ENCODE measurements around the gene FOXJ1. TPM values are rescaled to one million over a fixed set of nuclear protein-coding genes. Genes with fewer than 3 reads are reported as not detected.

The FOXJ1 gene
- polyA plus RNA-seq, 3 donors, result 0.13 to 0.54 TPM; not detected in 1

- no peak overlapping the region for H3K27ac ChIP-seq (ENCODE audit: low read depth, low read length)
- 47 to 59% (median 51%) methylated on average over 22 of the region's 22 CpGs for WGBS, 3 donors
These were observed 5.9 kb downstream of the FOXJ1 start for GRCh38 chr17:76134911-76135809.

GRCh38 chr17:76132574-76133338 lies 8.3 kb downstream of the FOXJ1 start:
- WGBS, 3 donors, result 43 to 63% (median 61%) methylated on average over 20 to 21 of the region's 21 CpGs
- no peak overlapping the region for H3K27ac ChIP-seq (ENCODE audit: low read depth, low read length)

- H3K27ac ChIP-seq (ENCODE audit: low read depth, low read length), result no peak overlapping the region
- WGBS, 3 donors, result 58 to 73% (median 64%) methylated on average over 18 to 21 of the region's 21 CpGs
These were observed 9.1 kb downstream of the FOXJ1 start for GRCh38 chr17:76131692-76132573.

- no peak overlapping the region for H3K27ac ChIP-seq (ENCODE audit: low read depth, low read length)
- WGBS, 3 donors, result 64 to 70% (median 69%) methylated on average over 21 of the region's 21 CpGs
These were observed 9.9 kb downstream of the FOXJ1 start for GRCh38 chr17:76131051-76131691.

GRCh38 chr17:76130473-76130872 lies 10.6 kb downstream of the FOXJ1 start:
- no peak overlapping the region for H3K27ac ChIP-seq (ENCODE audit: low read depth, low read length)
- 39 to 73% (median 46%) methylated on average over 13 of the region's 13 CpGs for WGBS, 3 donors

- no peak overlapping the region for H3K27ac ChIP-seq (ENCODE audit: low read depth, low read length)
- 90 to 95% (median 94%) methylated on average over 1 of the region's 1 CpG for WGBS, 3 donors
These were observed 15.1 kb downstream of the FOXJ1 start for GRCh38 chr17:76125922-76126321.

- WGBS, 3 donors, result 85 to 94% (median 93%) methylated on average over 5 of the region's 5 CpGs
- H3K27ac ChIP-seq (ENCODE audit: low read depth, low read length), result no peak overlapping the region
These were observed 15.7 kb downstream of the FOXJ1 start for GRCh38 chr17:76125391-76125675.

GRCh38 chr17:76124582-76125390 lies 16.3 kb downstream of the FOXJ1 start:
- WGBS, 3 donors, result 87 to 90% (median 90%) methylated on average over 22 of the region's 22 CpGs

GRCh38 chr17:76123749-76124581 lies 17.1 kb downstream of the FOXJ1 start:
- no peak overlapping the region for H3K27ac ChIP-seq (ENCODE audit: low read depth, low read length)
- 68 to 85% (median 73%) methylated on average over 9 of the region's 9 CpGs for WGBS, 3 donors

More at GRCh38 chr17:76124582-76125390, 16.3 kb downstream of the FOXJ1 start:
- no peak overlapping the region for H3K27ac ChIP-seq (ENCODE audit: low read depth, low read length)

GRCh38 chr17:76123191-76123499 lies 17.9 kb downstream of the FOXJ1 start:
- no peak overlapping the region for H3K27ac ChIP-seq (ENCODE audit: low read depth, low read length)
- 71 to 79% (median 73%) methylated on average over 5 of the region's 5 CpGs for WGBS, 3 donors

- no peak overlapping the region for H3K27ac ChIP-seq (ENCODE audit: low read depth, low read length)
- WGBS, 3 donors, result 87 to 92% (median 88%) methylated on average over 23 to 24 of the region's 24 CpGs
These were observed 18.4 kb downstream of the FOXJ1 start for GRCh38 chr17:76122431-76123190.

GRCh38 chr17:76121932-76122430 lies 19.1 kb downstream of the FOXJ1 start:
- H3K27ac ChIP-seq (ENCODE audit: low read depth, low read length), result no peak overlapping the region
- WGBS, 3 donors, result 24 to 32% (median 27%) methylated on average over 34 to 42 of the region's 42 CpGs

- no peak overlapping the region for H3K27ac ChIP-seq (ENCODE audit: low read depth, low read length)
- 82 to 92% (median 91%) methylated on average over 5 of the region's 5 CpGs for whole genome bisulfite sequencing, 3 donors
These were observed 20.4 kb downstream of the FOXJ1 start for GRCh38 chr17:76120658-76121008.

GRCh38 chr17:76119409-76120371 lies 21.4 kb downstream of the FOXJ1 start:
- 78 to 89% (median 86%) methylated on average over 19 of the region's 19 CpGs for WGBS, 3 donors
- no peak overlapping the region for H3K27ac ChIP-seq (ENCODE audit: low read depth, low read length)

- no peak overlapping the region for H3K27ac ChIP-seq (ENCODE audit: low read depth, low read length)
- 88 to 91% (median 90%) methylated on average over 7 of the region's 7 CpGs for WGBS, 3 donors
These were observed 25.8 kb downstream of the FOXJ1 start for GRCh38 chr17:76115138-76115754.

Measured in adipose tissue (tissue), 3 donors.